NB4 (cell line): ENCODE data around the gene CLEC4G.

ENCODE experiments used
- DNase-seq: peaks from one replicate; pipeline ENCODE4 v3.0.0; 2010; ENCODE audit warnings: low read depth
- H3K4me3 ChIP-seq: one replicate; pipeline ENCODE4 v1.5.1; 2011; ENCODE audit warnings: mild to moderate bottlenecking, low read depth, low read length, moderate library complexity
- CTCF ChIP-seq: IDR thresholded peaks from one replicate; pipeline ENCODE4 v1.5.1; 2012; ENCODE audit warnings: low read depth, low read length
- MYC ChIP-seq: IDR thresholded peaks from 2 replicates; pipeline ENCODE4 v1.6.1; 2011; ENCODE audit warnings: low read depth, low read length
- POLR2A ChIP-seq: IDR thresholded peaks from 2 replicates; pipeline ENCODE4 v1.6.1; 2011; ENCODE audit warnings: mild to moderate bottlenecking; ENCODE audit not compliant: insufficient read length; ENCODE audit errors: extremely low read depth
- TF ChIP-seq, protein P1 (sequence below): IDR thresholded peaks from 2 replicates; pipeline ENCODE4 v1.6.1; 2011; ENCODE audit warnings: low read depth, low read length

CLEC4G gene

DNA sequence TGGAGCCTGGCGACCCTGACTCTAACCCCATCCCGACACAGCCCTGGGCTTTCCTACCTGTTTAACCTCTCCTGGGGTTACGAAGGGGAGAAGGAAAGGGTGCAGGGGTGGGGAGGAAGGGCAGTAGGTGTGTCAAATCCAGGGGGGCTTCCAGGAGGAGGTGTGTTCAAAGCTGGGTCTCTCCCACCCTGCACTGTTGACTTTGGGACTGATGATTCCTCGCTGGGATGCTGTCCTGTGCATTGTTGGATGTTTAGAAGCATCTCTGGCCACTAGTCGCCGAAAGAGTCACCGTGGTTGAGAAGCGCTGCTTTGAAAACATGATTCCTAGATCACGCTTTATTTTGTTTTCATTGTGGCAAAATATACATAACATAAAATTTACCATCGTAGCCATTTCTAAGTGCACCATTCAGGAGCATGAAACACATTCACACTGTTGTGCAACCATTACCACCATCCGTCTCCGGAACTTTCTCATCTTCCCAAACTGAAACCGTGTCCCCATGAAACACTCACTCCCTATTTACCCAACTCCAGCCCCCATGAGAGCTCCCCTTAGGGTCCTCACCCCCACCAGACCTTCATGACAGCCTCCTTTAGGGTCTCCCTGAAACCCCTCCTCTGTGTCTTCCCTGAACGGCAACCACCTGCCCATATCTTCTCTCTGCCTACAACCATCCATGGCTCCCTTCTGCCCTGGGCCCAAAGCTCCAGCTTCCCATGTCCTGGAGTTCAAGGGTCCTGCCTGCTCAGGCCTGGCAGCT lies 25.5 kb downstream of the CLEC4G start:
- TF ChIP-seq POLR2A (no peak), MYC (no peak), CTCF (no peak)
- TF ChIP-seq, protein P1, sequence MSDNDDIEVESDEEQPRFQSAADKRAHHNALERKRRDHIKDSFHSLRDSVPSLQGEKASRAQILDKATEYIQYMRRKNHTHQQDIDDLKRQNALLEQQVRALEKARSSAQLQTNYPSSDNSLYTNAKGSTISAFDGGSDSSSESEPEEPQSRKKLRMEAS = no peak

GRCh38 chr19:7705387-7706187 lies 26.3 kb downstream of the CLEC4G start:
- TF ChIP-seq CTCF (no peak), POLR2A (no peak), MYC (no peak)
- TF ChIP-seq, protein P1 = no peak
- DNase-seq = peak; percentile 43
- no peak overlapping the region for H3K4me3 ChIP-seq

More for the DNA sequence above, 25.5 kb downstream of the CLEC4G start:
- no peak overlapping the region for H3K4me3 ChIP-seq
- no peak for DNase-seq

- H3K4me3 ChIP-seq = no peak overlapping the region
- TF ChIP-seq POLR2A (no peak), CTCF (no peak), MYC (no peak)
- TF ChIP-seq, protein P1 = no peak
- DNase-seq = no peak
Observed at GRCh38 chr19:7704280-7705060, 27.4 kb downstream of the CLEC4G start.

DNA sequence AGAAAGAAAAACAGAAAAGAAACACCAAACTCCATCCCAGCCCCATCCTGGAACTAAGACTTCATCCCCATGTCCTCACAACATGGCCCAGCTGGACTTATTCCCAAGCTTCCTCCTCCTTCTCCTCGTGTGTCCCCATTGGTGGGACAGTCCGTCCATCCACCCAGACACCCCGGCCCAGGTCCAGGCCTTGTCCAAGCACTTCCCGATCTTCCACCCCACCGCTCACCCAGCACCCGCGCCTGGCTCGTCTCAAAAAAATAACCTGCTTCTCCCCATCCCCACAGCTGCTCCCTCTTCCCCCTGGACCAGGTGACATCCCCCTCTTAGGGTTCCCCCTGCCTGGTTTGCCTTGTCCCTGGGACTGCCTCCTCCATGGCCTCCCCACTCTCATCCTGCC lies 28.6 kb downstream of the CLEC4G start:
- no peak for DNase-seq
- no peak overlapping the region for H3K4me3 ChIP-seq
- TF ChIP-seq CTCF = no peak
- TF ChIP-seq, protein P1 = no peak
- no peak for TF ChIP-seq POLR2A
- no peak for TF ChIP-seq MYC

DNA sequence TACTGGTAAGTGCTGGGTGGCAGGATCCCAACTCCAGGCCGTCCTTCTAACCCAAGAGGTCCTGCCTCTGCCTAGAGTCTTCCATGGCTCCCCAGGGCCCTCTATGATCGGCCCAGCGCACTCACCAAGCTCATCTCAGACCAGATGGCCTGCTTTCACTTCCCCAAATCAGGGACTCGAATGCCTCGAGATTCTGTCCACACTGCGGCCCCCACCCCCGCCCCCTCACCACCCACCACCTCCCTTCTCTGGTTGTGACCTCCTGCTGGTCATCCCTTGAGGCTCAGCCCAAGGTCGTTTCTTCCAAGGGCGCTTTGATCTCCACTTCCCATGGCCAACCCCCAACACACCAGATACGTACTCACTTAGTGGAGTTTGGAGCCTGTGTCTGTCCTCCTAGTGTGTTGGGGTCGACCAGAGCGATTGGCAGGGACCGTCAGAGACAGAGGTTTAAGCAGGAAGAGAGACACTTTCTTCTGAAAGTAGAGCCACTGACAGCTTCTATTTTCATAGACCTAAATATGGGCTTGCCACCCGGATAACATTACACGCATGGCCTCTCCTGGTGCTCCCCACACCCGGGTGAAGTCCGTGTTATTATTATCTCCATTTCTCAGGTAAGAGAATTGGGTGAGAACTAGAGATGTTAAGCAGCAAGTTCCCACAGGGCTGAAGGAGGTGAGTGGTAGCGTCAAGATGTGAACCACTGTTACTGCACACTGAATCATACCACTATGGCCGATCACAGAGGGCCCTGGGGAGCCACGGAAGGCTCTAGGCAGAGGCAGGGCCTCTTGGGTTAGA lies 30.1 kb downstream of the CLEC4G start, which contains the start of gene FCER2:
TSS of gene FCER2 (minus strand) at position 478 of the 804 bp plus-strand sequence. CDS start 2,371 bp downstream, outside the sequence.
- H3K4me3 ChIP-seq = no peak within 1 kb of the TSS
- DNase-seq = peak; percentile 64
- no peak for TF ChIP-seq MYC
- TF ChIP-seq POLR2A = no peak
- TF ChIP-seq, protein P1 = no peak
- TF ChIP-seq CTCF = no peak
